GM12878 (cell line): ENCODE results near the gene C10orf143. TPM values are rescaled to one million over a fixed set of nuclear protein-coding genes. Genes with fewer than 3 reads are reported as not detected.

Experiments
- ATAC-seq: fragments of 200-7000 bp; cut with Tn5 transposase; 3 replicates; pipeline ENCODE4 v1.9.1; 2020; ENCODE audit warnings: mild to moderate bottlenecking, moderate library complexity
- BruUV-seq: library from RNA; stranded (reverse); fragments of 400-500 nt; replicated peaks from 2 replicates; lab custom pipeline; 2021; lab: Mats Ljungman, UMichigan
- CTCF ChIA-PET: fragments of 300-600 bp; sonication (Branson Sonifier 250); formaldehyde crosslinking; extraction: SDS; loops from one replicate; lab custom pipeline; 2021; ENCODE audit warnings: inconsistent platforms; lab: Yijun Ruan, JAX
- POLR2A ChIA-PET: fragments of 350-600 bp; formaldehyde crosslinking; extraction: SDS; loops from one replicate; lab custom pipeline; 2021; ENCODE audit warnings: inconsistent platforms; lab: Charles Lee
- RAD21 ChIA-PET: fragments of 300-600 bp; sonication (Branson Sonifier 250); formaldehyde crosslinking; loops from one replicate; lab custom pipeline; 2023; ENCODE audit warnings: antibody characterized with exemption; ENCODE audit not compliant: unreplicated experiment; lab: Charles Lee
- SMC1A ChIA-PET: fragments of 300-600 bp; sonication (Branson Sonifier 250); formaldehyde crosslinking; loops from one replicate; lab custom pipeline; 2023; ENCODE audit not compliant: unreplicated experiment, uncharacterized antibody; lab: Charles Lee
- DNase-seq: peaks from one replicate; pipeline ENCODE4 v3.0.0-alpha.2; 2011; ENCODE audit warnings: low read depth, low spot score
- FAIRE-seq: peaks from 3 replicates; lab custom pipeline; 2011; peaks lifted over from hg19 to GRCh38; lab: Jason Lieb, UNC
- H2AFZ ChIP-seq: 2 replicates; pipeline ENCODE4 v1.6.0; 2011; ENCODE audit warnings: low read depth, low read length, control low read depth; ENCODE audit not compliant: control insufficient read depth
- H3K27ac ChIP-seq: 2 replicates; pipeline ENCODE4 v1.5.1; 2011; ENCODE audit warnings: control low read depth; ENCODE audit not compliant: control insufficient read depth, insufficient read depth
- H3K27me3 ChIP-seq, 2 experiments: replicated peaks in 1 of 2; 2 replicates each; pipeline versions ENCODE4 v1.6.0 to v1.6.1; 2011; ENCODE audit warnings: low read length in 1 of 2; ENCODE audit not compliant: control insufficient read depth in 2 of 2, insufficient read depth in 2 of 2
- H3K36me3 ChIP-seq, 2 experiments: 2 replicates each; pipeline ENCODE4 v1.5.1; 2011; ENCODE audit warnings: low read length in 1 of 2; ENCODE audit not compliant: control insufficient read depth in 2 of 2, insufficient read depth in 2 of 2
- H3K4me1 ChIP-seq: 2 replicates; pipeline ENCODE4 v1.6.1; 2011; ENCODE audit warnings: mild to moderate bottlenecking, low read length, moderate library complexity, mixed read lengths; ENCODE audit not compliant: control insufficient read depth, insufficient read depth
- H3K4me2 ChIP-seq: 2 replicates; pipeline ENCODE4 v1.6.0; 2011; ENCODE audit warnings: control low read depth; ENCODE audit not compliant: control insufficient read depth, insufficient read depth
- H3K4me3 ChIP-seq: fragments of 200-600 bp; sonication (generic); 2 replicates; pipeline ENCODE4 v1.5.1; 2016
- H3K79me2 ChIP-seq: 2 replicates; pipeline ENCODE4 v1.6.0; 2011; ENCODE audit warnings: low read length; ENCODE audit not compliant: control insufficient read depth, insufficient read depth
- H3K9ac ChIP-seq: 2 replicates; pipeline ENCODE4 v1.8.0; 2011; ENCODE audit warnings: low read length, control low read depth, mixed read lengths; ENCODE audit not compliant: control insufficient read depth, insufficient read depth
- H3K9me3 ChIP-seq: replicated peaks from 3 replicates; pipeline ENCODE4 v1.5.1; 2011; ENCODE audit warnings: mild to moderate bottlenecking, low read length; ENCODE audit not compliant: control insufficient read depth, insufficient read depth
- H4K20me1 ChIP-seq: 2 replicates; pipeline ENCODE4 v1.6.0; 2011; ENCODE audit not compliant: control insufficient read depth, insufficient read depth
- BCLAF1 ChIP-seq: fragments of 450-650 bp; IDR thresholded peaks from 2 replicates; pipeline ENCODE4 v1.6.1; 2017; ENCODE audit warnings: antibody characterized with exemption, mild to moderate bottlenecking, moderate library complexity
- EGR1 ChIP-seq, 2 experiments: IDR thresholded peaks; 1 replicate in 1 of 2; 2 replicates in 1 of 2; pipeline ENCODE4 v1.6.1; 2011 to 2012; ENCODE audit warnings: low read depth in 2 of 2, low read length in 2 of 2, borderline replicate concordance in 1 of 2, mild to moderate bottlenecking in 1 of 2, moderate library complexity in 1 of 2
- GATAD2B ChIP-seq: fragments of 450-650 bp; conservative IDR thresholded peaks from 2 replicates; pipeline ENCODE4 v1.6.1; 2017; ENCODE audit warnings: low read depth, mild to moderate bottlenecking, moderate library complexity
- IRF4 ChIP-seq: IDR thresholded peaks from 2 replicates; pipeline ENCODE4 v1.6.1; 2011; ENCODE audit warnings: low read depth, low read length
- NRF1 ChIP-seq: conservative IDR thresholded peaks from 2 replicates; pipeline ENCODE4 v1.6.1; 2011; ENCODE audit warnings: mild to moderate bottlenecking, low read depth, low read length, improper control_type of control experiment
- RBBP5 ChIP-seq: fragments of 200-600 bp; sonication (generic); conservative IDR thresholded peaks from 2 replicates; pipeline ENCODE4 v1.6.1; 2016
- SMAD1 ChIP-seq: fragments of 450-650 bp; IDR thresholded peaks from 2 replicates; pipeline ENCODE4 v1.6.1; 2018; ENCODE audit warnings: mild to moderate bottlenecking, low read depth; ENCODE audit not compliant: partially characterized antibody
- SUPT20H ChIP-seq: IDR thresholded peaks from 2 replicates; pipeline ENCODE4 v1.6.1; 2011; ENCODE audit warnings: low read depth, mild to moderate bottlenecking, low read length, moderate library complexity, borderline replicate concordance; ENCODE audit not compliant: control insufficient read depth
- TCF3 ChIP-seq: IDR thresholded peaks from 2 replicates; pipeline ENCODE4 v1.6.1; 2012; ENCODE audit warnings: low read depth, mild to moderate bottlenecking, low read length, borderline replicate concordance; ENCODE audit not compliant: insufficient read depth
- YBX1 ChIP-seq: fragments of 450-650 bp; IDR thresholded peaks from 2 replicates; pipeline ENCODE4 v1.6.1; 2016; ENCODE audit warnings: antibody characterized with exemption
- ZNF207 ChIP-seq: fragments of 450-650 bp; IDR thresholded peaks from 2 replicates; pipeline ENCODE4 v1.6.1; 2014; ENCODE audit warnings: antibody characterized with exemption, mild to moderate bottlenecking, borderline replicate concordance
- ZNF24 ChIP-seq: fragments of 450-650 bp; IDR thresholded peaks from 2 replicates; pipeline ENCODE4 v1.6.1; 2017; ENCODE audit warnings: antibody characterized with exemption, mild to moderate bottlenecking
- WGBS: methylation state at CpG from one replicate; pipeline ENCODE4 v1.1.6; 2016; ENCODE audit warnings: low lambda C conversion rate; ENCODE audit not compliant: insufficient replicate concordance, insufficient coverage; ENCODE audit errors: missing lambda C conversion rate; 5-methylcytosine and 5-hydroxymethylcytosine counted together
- in situ Hi-C: fragments of 300-500 bp; cut with MboI; formaldehyde crosslinking; loops from 9 replicates; pipeline ENCODE4 v1.14.3; 2018; ENCODE audit warnings: mixed read lengths
- intact Hi-C: fragments of 100-400 bp; cut with micrococcal nuclease; formaldehyde crosslinking; loops from one replicate; pipeline ENCODE4 v1.14.2; 2022; ENCODE audit not compliant: unreplicated experiment
- polyA plus RNA-seq, 11 experiments: library from polyadenylated mRNA; depleted of rRNA in 4 of 11; unstranded in 6 of 11; stranded (reverse) in 5 of 11; fragments of >200 nt; fragmentation: Nextera tagmentation in 4 of 11; fragmentation: Illumina TruSeq in 1 of 11; extraction: Ambion mirVana in 4 of 11; extraction: Trizol in 1 of 11; gene quantifications; 1 replicate in 1 of 11; 2 replicates in 10 of 11; pipeline versions ENCODE4 v1.2.1 to v1.2.3, GENCODE V29; 2011 to 2016; ENCODE audit warnings: inconsistent platforms in 2 of 11, missing spikeins in 2 of 11, low read depth in 1 of 11
- total RNA-seq, 4 experiments: library from RNA; depleted of rRNA in 3 of 4; stranded (reverse); fragments of >200 nt in 3 of 4; fragmentation: Illumina TruSeq in 1 of 4; extraction: Trizol in 1 of 4; gene quantifications; 2 replicates each; pipeline versions ENCODE4 v1.2.1 to v1.2.3, GENCODE V29; 2013 to 2021
- TF ChIP-seq, protein P1 (sequence below): IDR thresholded peaks from 2 replicates; pipeline ENCODE4 v1.6.1; 2012; ENCODE audit warnings: low read depth, low read length, improper control_type of control experiment
- TF ChIP-seq, protein P2 (sequence below), 3 experiments: IDR thresholded peaks in 2 of 3; conservative IDR thresholded peaks in 1 of 3; 2 replicates each; pipeline ENCODE4 v1.5.1; 2011; ENCODE audit warnings: low read depth in 3 of 3, low read length in 3 of 3, mild to moderate bottlenecking in 3 of 3, control low read depth in 2 of 3, moderate library complexity in 2 of 3, inconsistent platforms in 1 of 3, mixed read lengths in 1 of 3; ENCODE audit not compliant: control insufficient read depth in 2 of 3, insufficient read depth in 1 of 3; ENCODE audit errors: extremely low read depth in 1 of 3
- TF ChIP-seq, protein P3 (sequence below): fragments of 450-650 bp; IDR thresholded peaks from 2 replicates; pipeline ENCODE4 v1.6.1; 2017; ENCODE audit warnings: borderline replicate concordance

The C10orf143 gene
- total and polyA plus RNA-seq, 10 of the 15 experiments (the other 5 are each of a cell fraction or from before 2014, with no cell fraction given) = 0.64 to 7.9 (median 2.6) TPM

DNA sequence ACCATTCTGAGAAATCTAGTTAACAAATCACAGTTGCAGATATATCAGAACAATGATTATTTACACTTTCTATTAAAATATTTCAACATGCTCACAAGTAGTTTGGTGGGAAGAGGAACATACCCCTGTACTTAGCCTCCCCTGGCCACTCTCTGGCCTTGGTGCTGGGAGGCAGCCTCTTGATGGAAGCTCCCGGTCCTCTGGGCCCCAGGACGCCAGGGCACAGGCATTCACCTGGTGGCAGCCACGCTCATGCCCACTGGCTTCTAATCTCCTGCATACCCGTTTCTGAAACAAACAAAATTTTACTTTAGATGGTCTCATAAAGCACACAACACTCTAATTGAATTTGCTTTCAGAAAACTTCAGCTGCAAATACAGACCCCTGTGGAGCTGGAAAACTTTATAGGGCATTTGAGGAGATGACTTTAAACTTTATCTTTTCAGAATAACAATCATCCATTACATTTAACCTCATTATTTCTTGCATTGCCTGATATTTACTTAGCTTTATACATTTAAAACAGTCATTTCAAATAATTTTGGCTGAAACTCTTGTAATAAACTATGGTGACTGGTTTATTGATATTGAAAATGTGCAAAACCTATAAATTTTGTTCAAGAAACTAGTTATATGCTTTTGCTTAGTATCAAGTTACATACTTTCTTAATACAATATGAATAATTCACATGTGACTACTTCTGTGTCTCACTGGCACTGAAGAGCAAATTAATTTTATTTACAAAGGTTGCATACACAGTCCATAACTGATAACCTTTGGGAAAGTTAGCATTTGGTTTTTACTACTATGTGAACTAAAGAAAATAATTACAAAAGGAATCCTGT, 30.8 kb downstream of the C10orf143 start (continued):
- TF ChIP-seq, protein P1, sequence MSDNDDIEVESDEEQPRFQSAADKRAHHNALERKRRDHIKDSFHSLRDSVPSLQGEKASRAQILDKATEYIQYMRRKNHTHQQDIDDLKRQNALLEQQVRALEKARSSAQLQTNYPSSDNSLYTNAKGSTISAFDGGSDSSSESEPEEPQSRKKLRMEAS = no peak
- TF ChIP-seq SUPT20H = no peak

- Histone ChIP-seq H3K9me3 (no peaks in the 10 kb centered on the region), H4K20me1 (no peaks in the 10 kb centered on the region), H2AFZ (no peak overlapping the region), H3K4me3 (no peak overlapping the region), H3K79me2 (no peaks in the 10 kb centered on the region), H3K27ac (no peak overlapping the region), H3K36me3 (no peaks in the 10 kb centered on the region), H3K9ac (no peak overlapping the region), H3K4me1 (no peaks in the 10 kb centered on the region), H3K27me3 (no peaks in the 10 kb centered on the region), H3K4me2 (no peak overlapping the region)
- ATAC-seq = no peak
- no peak for FAIRE-seq
- BruUV-seq = no TSS peak
- RAD21 ChIA-PET = interaction anchor here (0.8 kb wide), 1 partner anchor 32 kb away, joined by 3 read pairs; no protein-coding TSS in a partner anchor
- 95% methylated on average over 3 of the region's 3 CpGs for WGBS
- DNase-seq = no peak
- in situ Hi-C loops = no loop called here
- CTCF ChIA-PET = no interaction called here
- POLR2A ChIA-PET = no interaction called here
- intact Hi-C loops = no loop called here
- SMC1A ChIA-PET = no interaction called here
- TF ChIP-seq NRF1 (no peak), EGR1 (IDR thresholded peaks at IDR 0.05; ENCODE audit: borderline replicate concordance in 1 of 2, low read depth in 2 of 2, low read length in 2 of 2) (no peak), BCLAF1 (no peak), IRF4 (no peak), YBX1 (no peak), ZNF207 (no peak), ZNF24 (no peak), RBBP5 (no peak), SMAD1 (no peak), TCF3 (no peak), GATAD2B (no peak)
- TF ChIP-seq, protein P2, sequence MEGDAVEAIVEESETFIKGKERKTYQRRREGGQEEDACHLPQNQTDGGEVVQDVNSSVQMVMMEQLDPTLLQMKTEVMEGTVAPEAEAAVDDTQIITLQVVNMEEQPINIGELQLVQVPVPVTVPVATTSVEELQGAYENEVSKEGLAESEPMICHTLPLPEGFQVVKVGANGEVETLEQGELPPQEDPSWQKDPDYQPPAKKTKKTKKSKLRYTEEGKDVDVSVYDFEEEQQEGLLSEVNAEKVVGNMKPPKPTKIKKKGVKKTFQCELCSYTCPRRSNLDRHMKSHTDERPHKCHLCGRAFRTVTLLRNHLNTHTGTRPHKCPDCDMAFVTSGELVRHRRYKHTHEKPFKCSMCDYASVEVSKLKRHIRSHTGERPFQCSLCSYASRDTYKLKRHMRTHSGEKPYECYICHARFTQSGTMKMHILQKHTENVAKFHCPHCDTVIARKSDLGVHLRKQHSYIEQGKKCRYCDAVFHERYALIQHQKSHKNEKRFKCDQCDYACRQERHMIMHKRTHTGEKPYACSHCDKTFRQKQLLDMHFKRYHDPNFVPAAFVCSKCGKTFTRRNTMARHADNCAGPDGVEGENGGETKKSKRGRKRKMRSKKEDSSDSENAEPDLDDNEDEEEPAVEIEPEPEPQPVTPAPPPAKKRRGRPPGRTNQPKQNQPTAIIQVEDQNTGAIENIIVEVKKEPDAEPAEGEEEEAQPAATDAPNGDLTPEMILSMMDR (IDR thresholded peaks at IDR 0.05 in 2 of 3, conservative IDR thresholded peaks at IDR 0.05 in 1 of 3; ENCODE audit: control insufficient read depth in 2 of 3, extremely low read depth in 1 of 3, insufficient read depth in 1 of 3, low read depth in 3 of 3, low read length in 3 of 3) = no peak
- TF ChIP-seq, protein P3, sequence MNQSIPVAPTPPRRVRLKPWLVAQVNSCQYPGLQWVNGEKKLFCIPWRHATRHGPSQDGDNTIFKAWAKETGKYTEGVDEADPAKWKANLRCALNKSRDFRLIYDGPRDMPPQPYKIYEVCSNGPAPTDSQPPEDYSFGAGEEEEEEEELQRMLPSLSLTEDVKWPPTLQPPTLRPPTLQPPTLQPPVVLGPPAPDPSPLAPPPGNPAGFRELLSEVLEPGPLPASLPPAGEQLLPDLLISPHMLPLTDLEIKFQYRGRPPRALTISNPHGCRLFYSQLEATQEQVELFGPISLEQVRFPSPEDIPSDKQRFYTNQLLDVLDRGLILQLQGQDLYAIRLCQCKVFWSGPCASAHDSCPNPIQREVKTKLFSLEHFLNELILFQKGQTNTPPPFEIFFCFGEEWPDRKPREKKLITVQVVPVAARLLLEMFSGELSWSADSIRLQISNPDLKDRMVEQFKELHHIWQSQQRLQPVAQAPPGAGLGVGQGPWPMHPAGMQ = no peak
Measured at GRCh38 chr10:130078120-130078519, 32.5 kb downstream of the C10orf143 start.
